ENCODE results near the gene HS3ST2.

HS3ST2 gene

GRCh38 chr16:22813948-22814710 is at the start of gene HS3ST2:
Gene HS3ST2, plus strand, starts transcription at chr16:22814162. Its CDS starts 449 bp downstream, at chr16:22814611.
- FAIRE-seq (no peak), DNase-seq (ENCODE audit: insufficient read length, low spot score) (no peak)

GRCh38 chr16:22764662-22765327 is 49.2 kb upstream of the HS3ST2 start:
- no peak for DNase-seq (ENCODE audit: insufficient read length, low spot score)
- FAIRE-seq: no peak

DNA sequence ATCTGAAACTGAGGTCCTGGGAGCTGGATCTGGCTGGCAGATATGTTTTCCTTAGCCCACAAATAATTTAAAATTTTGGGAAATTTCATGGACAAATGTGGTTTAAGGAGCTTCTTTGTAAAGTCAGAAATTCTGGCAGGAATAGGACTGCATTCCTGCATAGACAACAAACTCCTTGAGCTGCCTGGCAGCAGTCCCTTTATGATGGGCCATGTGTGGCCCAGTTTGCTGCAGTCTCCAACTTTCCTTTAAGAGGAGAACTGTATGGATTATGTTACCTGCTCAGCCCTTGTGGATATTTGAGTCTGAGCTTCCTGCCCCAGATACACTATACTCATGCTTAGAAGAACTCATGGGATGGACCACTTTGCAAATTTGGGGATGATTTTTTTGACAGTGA is 48.5 kb upstream of the HS3ST2 start:
- DNase-seq (ENCODE audit: insufficient read length, low spot score): no peak
- no peak for FAIRE-seq

DNA sequence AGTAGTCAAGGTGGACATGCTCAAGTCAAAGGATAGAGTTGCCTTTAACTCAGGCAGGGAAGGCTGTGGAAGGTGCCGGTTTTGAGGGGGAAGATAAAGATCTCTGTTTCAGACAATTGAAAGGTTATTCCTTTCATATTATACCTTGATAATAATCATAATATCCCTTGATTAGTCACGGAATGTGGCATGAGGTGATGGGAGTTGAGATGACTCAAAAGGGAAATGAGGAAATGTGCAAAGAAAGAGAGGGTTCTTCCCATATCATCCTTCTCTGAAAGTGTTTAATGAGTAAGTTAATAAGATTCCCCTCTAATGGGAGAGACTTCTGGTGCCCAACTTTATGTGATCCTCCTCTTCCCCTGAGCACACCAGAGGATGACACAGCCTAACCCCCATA is 43.1 kb upstream of the HS3ST2 start:
- DNase-seq (ENCODE audit: insufficient read length, low spot score) (no peak), FAIRE-seq (no peak)

DNA sequence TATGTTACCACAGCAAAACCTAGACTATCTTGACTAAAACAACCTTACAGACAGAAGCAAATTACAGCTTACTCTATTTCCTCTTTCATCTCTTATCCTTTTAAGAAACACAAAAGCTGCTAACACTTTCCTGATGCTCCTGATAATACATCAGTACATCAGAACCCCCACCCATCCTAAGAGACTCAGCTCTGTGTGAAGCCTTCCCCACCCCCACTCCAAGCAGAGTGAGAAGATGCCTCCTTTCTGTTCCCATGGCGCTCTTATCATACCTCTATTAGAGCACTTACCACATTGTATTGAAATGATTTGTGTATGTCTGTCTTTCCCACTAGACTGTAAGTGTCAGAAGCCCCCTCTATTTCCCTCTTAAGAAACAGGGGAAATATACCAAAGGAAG is 42.4 kb upstream of the HS3ST2 start:
- FAIRE-seq: no peak

DNA sequence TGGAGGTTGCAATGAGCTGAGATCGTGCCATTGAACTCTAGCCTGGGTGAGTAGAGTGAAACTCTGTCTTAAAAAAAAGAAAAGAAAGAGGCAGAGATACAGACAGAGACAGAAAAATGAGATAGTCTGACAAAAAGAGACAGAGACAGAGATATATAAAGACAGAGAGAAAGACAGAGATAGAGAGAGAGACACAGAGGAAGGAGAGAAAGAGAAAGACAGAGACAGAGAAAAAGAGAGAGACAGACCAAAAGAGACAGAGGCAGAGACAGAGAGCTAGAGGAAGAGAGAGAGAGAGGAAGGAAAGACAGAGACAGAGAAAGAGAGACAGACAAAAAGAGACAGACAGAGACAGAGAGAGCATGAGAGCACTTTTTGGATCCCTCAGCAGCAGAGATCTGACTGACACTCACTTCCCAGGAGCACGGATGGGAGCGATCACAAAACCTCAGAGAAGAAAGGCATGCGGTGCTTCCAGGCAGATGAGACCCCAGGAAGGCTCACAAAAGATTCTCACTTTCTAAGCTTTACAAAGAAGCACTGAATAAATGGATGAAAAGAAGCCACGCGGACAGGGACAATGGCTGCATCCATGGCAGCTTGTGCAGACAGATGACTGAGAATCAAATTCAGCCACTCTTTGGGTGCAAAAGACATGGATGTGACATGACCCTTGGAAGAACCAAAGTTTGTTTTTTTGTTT is 38.6 kb upstream of the HS3ST2 start:
- DNase-seq (ENCODE audit: insufficient read length, low spot score) (no peak), FAIRE-seq (no peak)

More for the DNA sequence above, 42.4 kb upstream of the HS3ST2 start:
- DNase-seq (ENCODE audit: insufficient read length, low spot score): no peak

GRCh38 chr16:22781480-22781879 is 32.5 kb upstream of the HS3ST2 start:
- FAIRE-seq (no peak), DNase-seq (ENCODE audit: insufficient read length, low spot score) (no peak)

- no peak for FAIRE-seq
- no peak for DNase-seq (ENCODE audit: insufficient read length, low spot score)
Observed at GRCh38 chr16:22782314-22782713, 31.6 kb upstream of the HS3ST2 start.

- no peak for FAIRE-seq
- DNase-seq (ENCODE audit: insufficient read length, low spot score): no peak
Observed at GRCh38 chr16:22784690-22785214, 29.2 kb upstream of the HS3ST2 start.

DNA sequence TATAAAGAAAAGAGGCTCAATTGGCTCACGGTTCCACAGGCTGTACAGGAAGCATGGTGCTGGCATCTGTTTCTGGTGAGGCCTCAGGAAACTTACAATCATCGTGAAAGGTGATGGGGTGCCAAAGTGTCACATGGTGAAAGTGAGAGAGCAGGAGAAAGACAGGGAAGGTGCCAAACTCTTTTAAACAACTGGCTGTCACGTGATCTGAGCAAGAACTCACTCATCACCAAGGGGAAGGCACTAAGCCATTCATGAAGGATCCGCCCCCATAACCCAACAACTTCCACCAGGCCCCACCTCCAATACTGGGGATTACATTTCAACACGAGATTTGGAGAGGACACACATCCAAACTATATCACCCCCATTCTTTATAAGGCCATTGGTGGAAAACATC is 28.4 kb upstream of the HS3ST2 start:
- no peak for DNase-seq (ENCODE audit: insufficient read length, low spot score)
- no peak for FAIRE-seq

GRCh38 chr16:22786284-22786683 is 27.7 kb upstream of the HS3ST2 start:
- DNase-seq (ENCODE audit: insufficient read length, low spot score): no peak
- no peak for FAIRE-seq

- FAIRE-seq: no peak
- DNase-seq (ENCODE audit: insufficient read length, low spot score): no peak
Observed at GRCh38 chr16:22786691-22787090, 27.3 kb upstream of the HS3ST2 start.

DNA sequence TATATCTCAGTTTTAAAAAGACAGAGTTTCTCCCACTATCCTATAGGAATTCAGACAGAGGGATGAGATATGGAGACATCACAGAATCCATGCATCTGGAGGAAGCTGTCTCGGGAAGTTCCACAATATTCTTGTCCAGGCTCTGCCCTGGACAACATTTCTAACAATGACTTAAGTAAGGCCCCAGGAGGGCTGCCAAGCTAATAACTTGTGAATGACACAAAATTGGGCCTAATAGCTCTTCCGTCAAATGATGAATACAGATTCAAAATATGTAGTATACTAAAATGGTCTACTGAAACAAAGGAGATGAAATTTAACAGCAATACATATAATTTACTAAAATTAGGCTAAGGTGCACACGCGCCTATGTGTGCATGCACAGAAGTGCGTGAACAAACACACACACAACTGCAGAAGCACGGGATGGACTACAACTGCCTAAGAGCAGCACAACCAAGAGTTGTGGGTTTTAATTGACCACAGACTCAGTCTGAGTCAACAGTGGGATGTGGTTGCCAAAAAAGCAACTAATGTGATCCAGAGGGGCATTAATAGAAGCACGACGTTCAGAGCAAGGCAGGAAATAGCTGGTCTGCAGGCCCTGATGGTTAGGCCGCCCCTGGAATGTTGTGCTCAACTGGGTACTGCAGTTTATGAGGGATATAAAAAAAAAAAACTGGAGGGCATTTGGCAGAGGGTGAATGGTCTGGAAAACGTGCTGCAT is 26.3 kb upstream of the HS3ST2 start:
- FAIRE-seq (no peak), DNase-seq (ENCODE audit: insufficient read length, low spot score) (no peak)

GRCh38 chr16:22788193-22788530 is 25.8 kb upstream of the HS3ST2 start:
- FAIRE-seq (no peak), DNase-seq (ENCODE audit: insufficient read length, low spot score) (no peak)

- FAIRE-seq (no peak), DNase-seq (ENCODE audit: insufficient read length, low spot score) (no peak)
Observed at GRCh38 chr16:22789281-22789945, 24.5 kb upstream of the HS3ST2 start.

DNA sequence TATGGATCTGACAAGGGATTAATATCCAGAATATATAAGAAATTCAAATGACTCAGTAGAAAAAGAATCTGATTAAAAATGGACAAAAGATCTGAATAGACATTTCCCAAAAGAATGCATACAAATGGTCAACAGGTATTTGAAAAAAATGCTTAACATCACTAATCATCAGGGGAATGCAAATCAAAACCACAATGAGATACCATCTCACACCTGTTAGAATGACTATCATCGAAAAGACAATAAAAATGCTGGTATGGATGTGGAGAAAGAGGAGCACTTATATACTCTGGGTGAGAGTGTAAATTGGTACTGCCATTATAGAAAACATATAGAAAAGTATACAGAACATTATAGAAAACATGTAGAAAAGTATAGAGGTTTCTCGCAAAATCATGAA is 16.4 kb upstream of the HS3ST2 start:
- FAIRE-seq (no peak), DNase-seq (ENCODE audit: insufficient read length, low spot score) (no peak)

GRCh38 chr16:22799113-22799512 is 14.8 kb upstream of the HS3ST2 start:
- no peak for DNase-seq (ENCODE audit: insufficient read length, low spot score)
- no peak for FAIRE-seq

DNA sequence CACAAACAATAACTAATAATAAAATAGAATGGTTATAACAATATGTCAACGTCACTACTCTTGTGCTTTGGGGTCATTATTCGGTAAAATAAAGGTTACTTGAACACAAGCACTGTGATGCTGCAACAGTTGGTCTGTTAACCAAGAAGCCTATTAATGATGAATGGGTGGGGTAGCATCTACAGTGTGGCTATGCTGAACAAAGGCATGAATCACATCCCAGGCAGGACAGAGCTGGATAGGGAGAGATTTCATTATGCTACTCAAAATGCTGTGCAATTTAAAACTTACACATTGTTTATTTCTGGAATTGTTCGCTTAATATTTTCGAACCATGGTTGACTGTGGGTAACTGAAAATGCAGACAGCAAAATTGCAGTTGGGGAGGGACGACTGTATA is 9.1 kb upstream of the HS3ST2 start:
- no peak for FAIRE-seq

GRCh38 chr16:22805326-22805725 is 8.6 kb upstream of the HS3ST2 start:
- DNase-seq (ENCODE audit: insufficient read length, low spot score) (no peak), FAIRE-seq (no peak)

More for the DNA sequence above, 9.1 kb upstream of the HS3ST2 start:
- no peak for DNase-seq (ENCODE audit: insufficient read length, low spot score)

DNA sequence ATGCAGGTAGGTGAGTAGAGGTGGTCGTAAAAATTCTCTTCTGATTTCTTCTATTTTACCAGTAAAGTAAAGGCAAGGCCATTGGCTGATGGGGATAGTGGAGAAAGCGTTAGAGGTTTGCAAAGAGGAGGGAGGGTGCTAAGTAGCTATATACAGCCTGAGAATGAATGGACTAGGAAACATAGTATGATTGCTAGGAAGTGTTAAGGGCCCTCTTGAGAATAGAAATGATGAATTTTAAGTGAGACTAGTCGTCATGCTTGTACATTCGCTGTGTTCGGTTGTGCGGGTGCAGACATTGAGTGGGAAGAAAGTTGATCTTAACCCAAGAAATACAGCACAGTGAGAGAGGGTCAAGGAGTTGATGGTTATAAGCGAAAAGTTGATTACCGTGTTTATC is 7.2 kb upstream of the HS3ST2 start:
- DNase-seq (ENCODE audit: insufficient read length, low spot score) (no peak), FAIRE-seq (no peak)
